GM12878 (cell line): ENCODE results near the gene IRF2BPL. TPM values are rescaled to one million over a fixed set of nuclear protein-coding genes. Genes with fewer than 3 reads are reported as not detected.
A peak's percentile ranks its signal among the peaks of the same experiment; 100 is the strongest.

Experiments
- ATAC-seq: fragments of 200-7000 bp; cut with Tn5 transposase; 3 replicates; pipeline ENCODE4 v1.9.1; 2020; ENCODE audit warnings: mild to moderate bottlenecking, moderate library complexity
- BruUV-seq: library from RNA; stranded (reverse); fragments of 400-500 nt; replicated peaks from 2 replicates; lab custom pipeline; 2021; lab: Mats Ljungman, UMichigan
- CTCF ChIA-PET: fragments of 300-600 bp; sonication (Branson Sonifier 250); formaldehyde crosslinking; extraction: SDS; loops from one replicate; lab custom pipeline; 2021; ENCODE audit warnings: inconsistent platforms; lab: Yijun Ruan, JAX
- POLR2A ChIA-PET: fragments of 350-600 bp; formaldehyde crosslinking; extraction: SDS; loops from one replicate; lab custom pipeline; 2021; ENCODE audit warnings: inconsistent platforms; lab: Charles Lee
- RAD21 ChIA-PET: fragments of 300-600 bp; sonication (Branson Sonifier 250); formaldehyde crosslinking; loops from one replicate; lab custom pipeline; 2023; ENCODE audit warnings: antibody characterized with exemption; ENCODE audit not compliant: unreplicated experiment; lab: Charles Lee
- SMC1A ChIA-PET: fragments of 300-600 bp; sonication (Branson Sonifier 250); formaldehyde crosslinking; loops from one replicate; lab custom pipeline; 2023; ENCODE audit not compliant: unreplicated experiment, uncharacterized antibody; lab: Charles Lee
- DNase-seq: peaks from one replicate; pipeline ENCODE4 v3.0.0-alpha.2; 2011; ENCODE audit warnings: low read depth, low spot score
- FAIRE-seq: peaks from 3 replicates; lab custom pipeline; 2011; peaks lifted over from hg19 to GRCh38; lab: Jason Lieb, UNC
- H2AFZ ChIP-seq: 2 replicates; pipeline ENCODE4 v1.6.0; 2011; ENCODE audit warnings: low read depth, low read length, control low read depth; ENCODE audit not compliant: control insufficient read depth
- H3K27ac ChIP-seq: 2 replicates; pipeline ENCODE4 v1.5.1; 2011; ENCODE audit warnings: control low read depth; ENCODE audit not compliant: control insufficient read depth, insufficient read depth
- H3K27me3 ChIP-seq, 2 experiments: replicated peaks in 1 of 2; 2 replicates each; pipeline versions ENCODE4 v1.6.0 to v1.6.1; 2011; ENCODE audit warnings: low read length in 1 of 2; ENCODE audit not compliant: control insufficient read depth in 2 of 2, insufficient read depth in 2 of 2
- H3K36me3 ChIP-seq, 2 experiments: 2 replicates each; pipeline ENCODE4 v1.5.1; 2011; ENCODE audit warnings: low read length in 1 of 2; ENCODE audit not compliant: control insufficient read depth in 2 of 2, insufficient read depth in 2 of 2
- H3K4me1 ChIP-seq: 2 replicates; pipeline ENCODE4 v1.6.1; 2011; ENCODE audit warnings: mild to moderate bottlenecking, low read length, moderate library complexity, mixed read lengths; ENCODE audit not compliant: control insufficient read depth, insufficient read depth
- H3K4me2 ChIP-seq: 2 replicates; pipeline ENCODE4 v1.6.0; 2011; ENCODE audit warnings: control low read depth; ENCODE audit not compliant: control insufficient read depth, insufficient read depth
- H3K4me3 ChIP-seq: fragments of 200-600 bp; sonication (generic); 2 replicates; pipeline ENCODE4 v1.5.1; 2016
- H3K79me2 ChIP-seq: 2 replicates; pipeline ENCODE4 v1.6.0; 2011; ENCODE audit warnings: low read length; ENCODE audit not compliant: control insufficient read depth, insufficient read depth
- H3K9ac ChIP-seq: 2 replicates; pipeline ENCODE4 v1.8.0; 2011; ENCODE audit warnings: low read length, control low read depth, mixed read lengths; ENCODE audit not compliant: control insufficient read depth, insufficient read depth
- H3K9me3 ChIP-seq: replicated peaks from 3 replicates; pipeline ENCODE4 v1.5.1; 2011; ENCODE audit warnings: mild to moderate bottlenecking, low read length; ENCODE audit not compliant: control insufficient read depth, insufficient read depth
- H4K20me1 ChIP-seq: 2 replicates; pipeline ENCODE4 v1.6.0; 2011; ENCODE audit not compliant: control insufficient read depth, insufficient read depth
- BCL3 ChIP-seq: IDR thresholded peaks from 2 replicates; pipeline ENCODE4 v1.6.1; 2011; ENCODE audit warnings: borderline replicate concordance, low read depth, mild to moderate bottlenecking, moderate library complexity, low read length; ENCODE audit not compliant: insufficient read depth, poor library complexity, severe bottlenecking
- IKZF2 ChIP-seq, 2 experiments: fragments of 450-650 bp; IDR thresholded peaks; 2 replicates each; pipeline ENCODE4 v1.6.1; 2017; ENCODE audit warnings: mild to moderate bottlenecking in 2 of 2, moderate library complexity in 2 of 2
- JUND ChIP-seq: IDR thresholded peaks from 2 replicates; pipeline ENCODE4 v1.6.1; 2012; ENCODE audit warnings: low read depth, mild to moderate bottlenecking, low read length, improper control_type of control experiment, moderate library complexity
- POLR2A ChIP-seq: IDR thresholded peaks from 2 replicates; pipeline ENCODE4 v1.6.1; 2011; ENCODE audit warnings: low read depth, mild to moderate bottlenecking, low read length
- RB1 ChIP-seq: fragments of 450-650 bp; formaldehyde crosslinking; IDR thresholded peaks from 2 replicates; pipeline ENCODE4 v1.6.1; 2017; ENCODE audit warnings: mild to moderate bottlenecking, borderline replicate concordance
- SMAD5 ChIP-seq: IDR thresholded peaks from 2 replicates; pipeline ENCODE4 v1.6.1; 2016; ENCODE audit warnings: antibody characterized with exemption, low read depth
- USF2 ChIP-seq: IDR thresholded peaks from 2 replicates; pipeline ENCODE4 v1.6.1; 2011; ENCODE audit warnings: low read depth, low read length, improper control_type of control experiment, borderline replicate concordance
- WGBS: methylation state at CpG from one replicate; pipeline ENCODE4 v1.1.6; 2016; ENCODE audit warnings: low lambda C conversion rate; ENCODE audit not compliant: insufficient replicate concordance, insufficient coverage; ENCODE audit errors: missing lambda C conversion rate; 5-methylcytosine and 5-hydroxymethylcytosine counted together
- in situ Hi-C: fragments of 300-500 bp; cut with MboI; formaldehyde crosslinking; loops from 9 replicates; pipeline ENCODE4 v1.14.3; 2018; ENCODE audit warnings: mixed read lengths
- intact Hi-C: fragments of 100-400 bp; cut with micrococcal nuclease; formaldehyde crosslinking; loops from one replicate; pipeline ENCODE4 v1.14.2; 2022; ENCODE audit not compliant: unreplicated experiment
- polyA plus RNA-seq, 11 experiments: library from polyadenylated mRNA; depleted of rRNA in 4 of 11; unstranded in 6 of 11; stranded (reverse) in 5 of 11; fragments of >200 nt; fragmentation: Nextera tagmentation in 4 of 11; fragmentation: Illumina TruSeq in 1 of 11; extraction: Ambion mirVana in 4 of 11; extraction: Trizol in 1 of 11; gene quantifications; 1 replicate in 1 of 11; 2 replicates in 10 of 11; pipeline versions ENCODE4 v1.2.1 to v1.2.3, GENCODE V29; 2011 to 2016; ENCODE audit warnings: inconsistent platforms in 2 of 11, missing spikeins in 2 of 11, low read depth in 1 of 11
- total RNA-seq, 4 experiments: library from RNA; depleted of rRNA in 3 of 4; stranded (reverse); fragments of >200 nt in 3 of 4; fragmentation: Illumina TruSeq in 1 of 4; extraction: Trizol in 1 of 4; gene quantifications; 2 replicates each; pipeline versions ENCODE4 v1.2.1 to v1.2.3, GENCODE V29; 2013 to 2021

IRF2BPL gene
- total and polyA plus RNA-seq, 10 of the 15 experiments (the other 5 are each of a cell fraction or from before 2014, with no cell fraction given), result 1.2 to 34.5 (median 3.1) TPM

GRCh38 chr14:76984297-76984696 lies 44.2 kb downstream of the IRF2BPL start:
- Histone ChIP-seq H3K36me3 (no peaks in the 10 kb centered on the region), H3K9ac (no peak overlapping the region), H3K4me1 (peaks cover 6% of the 10 kb centered on the region), H4K20me1 (no peaks in the 10 kb centered on the region), H3K4me2 (no peak overlapping the region), H3K4me3 (no peak overlapping the region), H3K9me3 (peaks cover 4% of the 10 kb centered on the region; the same call in 1 of the 3 replicates), H3K27me3 (no peaks in the 10 kb centered on the region), H3K79me2 (no peaks in the 10 kb centered on the region), H3K27ac (no peak overlapping the region), H2AFZ (no peak overlapping the region)
- TF ChIP-seq POLR2A, result no peak
- no peak for TF ChIP-seq IKZF2 (IDR thresholded peaks at IDR 0.05)
- TF ChIP-seq RB1, result no peak
- no peak for TF ChIP-seq USF2
- no peak for TF ChIP-seq JUND
- no peak for TF ChIP-seq BCL3
- TF ChIP-seq SMAD5, result no peak
- FAIRE-seq, result no peak
- CTCF ChIA-PET, result interaction anchor here (1.0 to 2.4 kb wide), 4 partner anchors 21 to 101 kb away, joined by 3 to 7 read pairs (median 3); no protein-coding TSS in a partner anchor
- SMC1A ChIA-PET, result interaction anchor here (1.0 to 1.3 kb wide), 4 partner anchors 10 to 69 kb away, joined by 3 to 4 read pairs (median 3); no protein-coding TSS in a partner anchor
- peak; percentile 27 for ATAC-seq
- POLR2A ChIA-PET, result interaction anchor here (1.2 kb wide), 1 partner anchor 22 kb away, joined by 3 read pairs; no protein-coding TSS in a partner anchor
- in situ Hi-C loops, result no loop called here
- 75% methylated on average over 3 of the region's 4 CpGs for WGBS
- intact Hi-C loops, result no loop called here
- RAD21 ChIA-PET, result interaction anchor here (0.7 to 2.8 kb wide), 5 partner anchors 10 to 70 kb away, joined by 3 to 19 read pairs (median 3); no protein-coding TSS in a partner anchor
- BruUV-seq, result no TSS peak
- no peak for DNase-seq
